Motor neuron (in vitro differentiated cells): ENCODE measurements around the gene REXO4. TPM values are rescaled to one million over a fixed set of nuclear protein-coding genes. Genes with fewer than 3 reads are reported as not detected.
"Not testable (repeated sequence)": the region's sequence is repeated elsewhere in the genome, so short reads cannot be mapped to it uniquely, and the experiment has no call there.

Source experiments
- ATAC-seq, 8 experiments: fragments of 200-7000 bp; cut with Tn5 transposase; replicated peaks in 6 of 8; 2 replicates each; pipeline ENCODE4 v1.8.0; 2021; ENCODE audit warnings: mild to moderate bottlenecking in 8 of 8, moderate library complexity in 8 of 8
- H3K27ac ChIP-seq, 2 donors: fragments of 250-450 bp; sonication (Bioruptor Pico); 2 replicates each; pipeline ENCODE4 v1.9.0; 2021; ENCODE audit warnings: antibody characterized with exemption in 2 of 2, mild to moderate bottlenecking in 2 of 2, moderate library complexity in 1 of 2
- H3K4me1 ChIP-seq, 2 donors: fragments of 250-450 bp; sonication (Bioruptor Pico); replicated peaks in 1 of 2; 2 replicates each; pipeline ENCODE4 v1.6.1; 2021; ENCODE audit warnings: antibody characterized with exemption in 2 of 2, mild to moderate bottlenecking in 2 of 2, moderate library complexity in 1 of 2
- H3K4me3 ChIP-seq, 5 donors: fragments of 250-450 bp; sonication (Bioruptor Pico); 2 replicates each; pipeline ENCODE4 v1.9.0; 2021; ENCODE audit warnings: antibody characterized with exemption in 5 of 5, mild to moderate bottlenecking in 5 of 5, moderate library complexity in 4 of 5
- WGBS, 10 experiments: fragments of 450-650 bp; shearing (Covaris generic); methylation state at CpG; one replicate each; pipeline ENCODE4 v1.0.0; 2022; 5-methylcytosine and 5-hydroxymethylcytosine counted together
- in situ Hi-C, 9 experiments: fragments of 400-800 bp; cut with MboI; loops; one replicate each; pipeline ENCODE4 v1.15.0; 2021; ENCODE audit warnings: low sequenced_read_pairs in 9 of 9, low pct_unique_long_range_greater_than_20kb in 2 of 9; ENCODE audit not compliant: unreplicated experiment in 9 of 9
- total RNA-seq, 8 experiments: library from RNA; unstranded; fragments of 300-600 nt; gene quantifications; 2 replicates each; pipeline versions ENCODE4 v1.2.3 to v1.2.4, GENCODE V29; 2022

The REXO4 gene
- total RNA-seq, 8 experiments from 2014 or later: 23.1 to 34.3 (median 24.5) TPM

DNA sequence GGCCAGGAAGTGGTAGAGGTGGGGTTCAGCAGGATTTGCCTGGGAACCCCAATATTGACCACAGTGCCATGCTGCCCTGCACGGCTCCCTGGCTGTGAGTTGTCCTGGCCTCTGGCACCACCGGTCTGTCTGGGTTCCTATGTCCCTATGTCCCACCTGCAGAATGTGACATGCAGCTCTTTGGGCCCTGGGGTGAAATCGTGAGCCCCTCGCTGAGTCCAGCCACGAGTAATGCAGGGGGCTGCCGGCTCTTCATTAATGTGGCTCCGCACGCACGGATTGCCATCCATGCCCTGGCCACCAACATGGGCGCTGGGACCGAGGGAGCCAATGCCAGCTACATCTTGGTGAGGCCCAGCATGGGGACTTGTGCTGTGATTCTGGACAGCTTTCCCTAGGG lies 39.9 kb upstream of the REXO4 start:
- Histone ChIP-seq H3K4me1 (peaks cover 17 to 22% of the 10 kb centered on the region in 2 donors), H3K27ac (no peak overlapping the region), H3K4me3 (no peak overlapping the region)
- 60 to 100% (median 96%) methylated on average over 1 to 5 of the region's 11 CpGs; no CpG with 5 or more reads in 7 of the 10 experiments for WGBS, 10 experiments
- no peak for ATAC-seq
- in situ Hi-C loops: no loop called here

DNA sequence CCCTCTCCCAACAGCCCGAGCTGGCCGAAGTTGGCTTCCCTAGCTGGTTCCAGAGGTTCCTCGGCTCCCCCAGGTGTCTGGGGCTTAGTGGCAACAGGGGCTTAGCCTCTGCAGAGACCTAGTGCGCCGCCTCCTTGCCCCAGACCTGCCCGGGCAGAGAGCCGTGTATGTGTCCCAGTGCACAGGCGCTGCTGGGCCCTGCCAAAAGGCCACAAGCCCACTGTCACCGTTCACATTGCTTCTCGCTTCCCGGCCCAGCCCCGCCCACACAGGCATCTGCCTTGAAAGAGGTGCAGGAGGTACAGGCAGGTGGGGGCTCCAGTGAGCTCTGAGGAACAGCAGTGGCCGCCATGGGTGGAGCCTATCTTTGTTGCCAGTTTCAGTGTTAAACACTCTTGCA lies 39.4 kb upstream of the REXO4 start:
- in situ Hi-C loops: no loop called here
- H3K27ac ChIP-seq: no peak overlapping the region
- H3K4me1 ChIP-seq: peaks cover 17 to 22% of the 10 kb centered on the region in 2 donors
- no peak overlapping the region for H3K4me3 ChIP-seq
- WGBS, 10 experiments: no CpG with 5 or more reads among the region's 13 CpGs
- no peak for ATAC-seq

DNA sequence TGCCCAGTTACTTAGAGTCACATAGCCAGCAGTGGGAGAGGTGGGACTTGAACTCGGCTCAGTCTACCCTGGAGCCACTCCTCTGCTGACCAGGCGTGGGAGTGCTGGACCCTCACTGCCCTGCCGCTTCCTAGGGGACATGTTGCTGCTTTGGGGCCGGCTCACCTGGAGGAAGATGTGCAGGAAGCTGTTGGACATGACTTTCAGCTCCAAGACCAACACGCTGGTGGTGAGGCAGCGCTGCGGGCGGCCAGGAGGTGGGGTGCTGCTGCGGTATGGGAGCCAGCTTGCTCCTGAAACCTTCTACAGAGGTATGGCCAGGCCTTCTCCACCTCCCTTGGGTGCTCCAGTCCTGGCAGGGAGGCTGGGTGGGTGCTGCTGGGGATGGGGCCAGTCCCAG lies 38.6 kb upstream of the REXO4 start:
- Histone ChIP-seq H3K4me3 (no peak overlapping the region), H3K4me1 (peaks cover 12 to 17% of the 10 kb centered on the region in 2 donors), H3K27ac (no peak overlapping the region)
- no peak for ATAC-seq
- in situ Hi-C loops: no loop called here
- WGBS, 10 experiments: 67 to 100% (median 92%) methylated on average over 1 to 4 of the region's 9 CpGs; no CpG with 5 or more reads in 7 of the 10 experiments

DNA sequence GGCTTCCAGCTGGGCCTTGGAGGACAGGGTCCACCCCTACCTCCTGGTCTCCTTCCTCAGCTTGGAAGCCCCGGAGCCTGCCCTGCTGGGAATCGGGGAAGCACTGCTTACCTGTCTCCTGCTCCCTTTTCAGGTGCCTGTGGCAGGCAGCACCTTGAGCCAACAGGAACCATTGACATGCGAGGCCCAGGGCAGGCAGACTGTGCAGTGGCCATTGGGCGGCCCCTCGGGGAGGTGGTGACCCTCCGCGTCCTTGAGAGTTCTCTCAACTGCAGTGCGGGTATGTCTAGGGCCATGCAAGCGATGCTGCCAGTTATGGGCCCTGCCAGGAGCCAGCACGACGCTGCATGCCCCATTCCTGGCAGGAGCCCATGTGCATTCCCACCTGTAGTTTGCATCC lies 38.1 kb upstream of the REXO4 start:
- ATAC-seq: no peak
- H3K4me1 ChIP-seq: peaks cover 7 to 12% of the 10 kb centered on the region in 2 donors
- H3K27ac ChIP-seq: no peak overlapping the region
- in situ Hi-C loops: no loop called here
- WGBS, 10 experiments: 55 to 88% methylated on average over 6 to 8 of the region's 11 CpGs; no CpG with 5 or more reads in 8 of the 10 experiments
- no peak overlapping the region for H3K4me3 ChIP-seq

DNA sequence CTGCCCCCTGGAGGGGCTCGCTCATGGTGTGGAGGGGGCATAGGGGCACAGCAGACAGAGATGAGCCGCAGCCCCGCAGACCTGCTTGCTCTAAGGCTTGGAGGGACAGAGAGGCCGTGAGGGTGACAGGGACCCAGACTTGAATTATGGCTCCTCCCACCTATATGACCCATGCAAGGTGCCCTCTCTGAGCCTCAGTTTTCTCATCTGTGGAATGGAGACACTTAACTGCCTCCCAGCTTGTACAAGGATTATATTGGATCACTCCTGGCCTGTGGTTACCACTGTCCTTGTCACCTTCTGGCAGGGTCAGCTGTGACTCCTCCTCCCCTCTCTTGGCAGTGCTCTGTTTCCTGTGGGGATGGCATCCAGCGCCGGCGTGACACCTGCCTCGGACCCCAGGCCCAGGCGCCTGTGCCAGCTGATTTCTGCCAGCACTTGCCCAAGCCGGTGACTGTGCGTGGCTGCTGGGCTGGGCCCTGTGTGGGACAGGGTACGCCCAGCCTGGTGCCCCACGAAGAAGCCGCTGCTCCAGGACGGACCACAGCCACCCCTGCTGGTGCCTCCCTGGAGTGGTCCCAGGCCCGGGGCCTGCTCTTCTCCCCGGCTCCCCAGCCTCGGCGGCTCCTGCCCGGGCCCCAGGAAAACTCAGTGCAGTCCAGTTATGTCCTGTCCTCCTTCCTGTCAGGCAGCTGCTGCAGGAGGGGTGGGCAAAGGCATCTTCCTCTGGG lies 37.3 kb upstream of the REXO4 start:
- no peak overlapping the region for H3K27ac ChIP-seq
- in situ Hi-C loops: no loop called here
- 84 to 100% (median 93%) methylated on average over 1 to 6 of the region's 20 CpGs; no CpG with 5 or more reads in 6 of the 10 experiments for WGBS, 10 experiments
- ATAC-seq: no peak
- H3K4me3 ChIP-seq: no peak overlapping the region
- peaks cover 5 to 7% of the 10 kb centered on the region in 2 donors for H3K4me1 ChIP-seq

DNA sequence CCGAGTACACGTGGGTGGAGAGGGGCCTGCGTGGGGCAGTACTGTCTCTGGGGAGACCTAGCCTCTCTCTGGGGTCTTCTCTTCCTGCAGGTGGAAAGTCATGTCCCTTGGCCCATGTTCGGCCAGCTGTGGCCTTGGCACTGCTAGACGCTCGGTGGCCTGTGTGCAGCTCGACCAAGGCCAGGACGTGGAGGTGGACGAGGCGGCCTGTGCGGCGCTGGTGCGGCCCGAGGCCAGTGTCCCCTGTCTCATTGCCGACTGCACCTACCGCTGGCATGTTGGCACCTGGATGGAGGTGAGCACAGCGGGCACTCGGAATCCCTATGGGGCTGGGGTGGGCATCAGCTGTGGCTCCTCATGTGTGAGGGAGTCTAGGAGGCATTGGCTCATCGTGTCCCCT lies 36.5 kb upstream of the REXO4 start:
- ATAC-seq: no peak
- Histone ChIP-seq H3K27ac (no peak overlapping the region), H3K4me1 (peaks cover 5 to 7% of the 10 kb centered on the region in 2 donors), H3K4me3 (no peak overlapping the region)
- in situ Hi-C loops: no loop called here
- 64 to 100% (median 86%) methylated on average over 2 to 10 of the region's 19 CpGs; no CpG with 5 or more reads in 6 of the 10 experiments for WGBS, 10 experiments

DNA sequence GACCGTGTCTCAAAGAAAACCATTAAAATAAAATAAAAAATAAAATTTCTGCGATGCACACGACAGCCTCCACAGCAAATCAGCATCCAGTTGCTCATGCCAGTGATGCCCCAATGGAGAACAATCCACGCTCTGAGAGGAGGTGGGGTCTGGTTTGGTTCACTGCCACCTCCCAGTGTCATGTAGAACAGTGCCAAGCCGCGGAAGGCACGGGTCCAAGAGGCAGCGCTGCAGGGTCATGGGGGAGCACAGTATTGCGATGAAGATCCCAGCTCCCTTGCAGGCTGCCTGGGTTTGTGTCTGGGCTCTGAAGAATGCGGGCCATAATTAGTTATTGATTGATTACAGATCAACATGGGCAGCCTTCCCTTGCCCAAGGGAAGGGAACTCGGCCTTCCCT lies 35.8 kb upstream of the REXO4 start:
- H3K27ac ChIP-seq: no peak overlapping the region
- in situ Hi-C loops: no loop called here

DNA sequence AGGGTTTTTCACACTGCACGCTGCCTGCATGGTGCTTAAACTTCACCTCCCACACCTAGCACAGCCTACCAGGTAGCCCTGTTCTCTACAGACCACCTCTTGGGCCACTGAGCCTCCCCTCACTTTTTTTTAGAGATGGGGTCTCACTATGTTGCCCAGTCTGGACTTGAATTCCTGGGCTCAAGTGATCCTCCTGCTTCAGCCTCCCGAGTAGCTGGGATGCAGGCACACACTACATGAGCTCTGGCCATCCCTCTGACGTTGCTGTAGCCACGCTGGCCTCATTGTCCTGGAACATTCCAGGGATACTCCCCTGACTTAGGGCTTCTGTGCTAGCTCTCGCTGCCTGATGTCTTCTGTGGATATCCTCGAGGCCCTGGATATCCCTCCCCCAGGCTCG lies 34.8 kb upstream of the REXO4 start:
- Histone ChIP-seq H3K4me3 (no peak overlapping the region), H3K27ac (no peak overlapping the region), H3K4me1 (no peaks in the 10 kb centered on the region)
- in situ Hi-C loops: no loop called here
- WGBS, 10 experiments: 20 to 100% (median 87%) methylated on average over 1 to 4 of the region's 7 CpGs; no CpG with 5 or more reads in 5 of the 10 experiments
- no peak for ATAC-seq

More for the DNA sequence above, 35.8 kb upstream of the REXO4 start:
- no peak overlapping the region for H3K4me3 ChIP-seq
- H3K4me1 ChIP-seq: peaks cover 1 to 2% of the 10 kb centered on the region in 2 donors
- WGBS, 10 experiments: 40 to 100% (median 86%) methylated on average over 1 to 10 of the region's 11 CpGs; no CpG with 5 or more reads in 3 of the 10 experiments
- no peak for ATAC-seq

DNA sequence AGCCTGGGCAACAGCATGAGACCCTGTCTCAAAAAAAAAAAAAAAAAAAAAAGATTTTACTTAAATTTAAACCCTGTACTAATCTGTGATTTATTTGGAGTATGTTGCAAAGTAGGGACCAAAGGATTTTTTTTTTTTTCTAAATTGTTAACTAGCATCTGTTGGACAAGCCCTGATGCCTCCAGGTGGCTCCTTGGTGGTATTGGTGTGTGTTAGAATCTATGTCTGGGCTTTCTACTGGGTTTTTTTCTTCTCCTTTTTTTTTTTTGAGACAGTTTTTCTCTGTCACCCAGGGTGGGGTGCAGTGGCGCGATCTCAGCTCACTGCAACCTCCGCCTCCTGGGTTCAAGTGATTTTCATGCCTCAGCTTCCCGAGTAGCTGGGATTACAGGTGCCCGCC lies 34.1 kb upstream of the REXO4 start:
- in situ Hi-C loops, H3K4me3 ChIP-seq, ATAC-seq, H3K4me1 ChIP-seq, H3K27ac ChIP-seq: not testable (repeated sequence)
- WGBS, 10 experiments: 77 to 100% (median 85%) methylated on average over 3 to 4 of the region's 5 CpGs; no CpG with 5 or more reads in 6 of the 10 experiments

DNA sequence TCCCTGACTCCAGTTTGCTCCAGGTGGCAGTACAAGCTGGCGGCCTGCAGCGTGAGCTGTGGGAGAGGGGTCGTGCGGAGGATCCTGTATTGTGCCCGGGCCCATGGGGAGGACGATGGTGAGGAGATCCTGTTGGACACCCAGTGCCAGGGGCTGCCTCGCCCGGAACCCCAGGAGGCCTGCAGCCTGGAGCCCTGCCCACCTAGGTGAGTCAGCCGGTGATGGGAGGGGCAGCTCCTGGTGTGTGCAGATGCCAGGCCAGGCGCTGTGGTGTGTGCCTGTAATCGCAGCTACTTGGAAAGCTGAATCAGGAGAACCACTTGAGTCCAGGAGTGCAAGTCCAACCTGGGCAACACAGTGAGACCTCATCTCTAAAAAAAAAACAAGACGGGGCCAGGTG lies 31.9 kb upstream of the REXO4 start:
- Histone ChIP-seq H3K27ac (no peak overlapping the region), H3K4me3 (no peak overlapping the region), H3K4me1 (no peaks in the 10 kb centered on the region)
- no peak for ATAC-seq
- in situ Hi-C loops: no loop called here
- WGBS, 10 experiments: 92 to 100% (median 100%) methylated on average over 1 to 2 of the region's 12 CpGs; no CpG with 5 or more reads in 3 of the 10 experiments

DNA sequence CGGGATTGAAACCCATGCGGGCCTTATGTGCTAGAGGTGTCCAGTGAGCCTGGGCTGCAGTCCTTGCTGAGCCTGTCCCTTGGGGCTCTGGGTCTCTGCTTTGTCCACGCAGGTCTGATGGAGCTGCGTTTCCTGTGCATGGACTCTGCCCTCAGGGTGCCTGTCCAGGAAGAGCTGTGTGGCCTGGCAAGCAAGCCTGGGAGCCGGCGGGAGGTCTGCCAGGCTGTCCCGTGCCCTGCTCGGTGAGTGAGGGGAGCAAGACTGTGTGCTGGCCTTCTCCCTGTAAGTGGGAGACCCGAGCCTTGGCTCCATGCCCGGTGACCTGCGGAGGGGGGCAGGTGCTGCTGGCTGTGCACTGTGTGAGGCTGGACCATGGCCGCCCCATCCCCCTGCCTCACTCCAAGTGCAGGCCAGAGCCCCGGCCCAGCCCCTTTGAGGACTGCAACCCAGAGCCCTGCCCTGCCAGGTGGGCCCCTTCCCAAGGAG lies 30.7 kb upstream of the REXO4 start:
- 40 to 100% (median 96%) methylated on average over 1 to 2 of the region's 13 CpGs; no CpG with 5 or more reads in 6 of the 10 experiments for WGBS, 10 experiments
- Histone ChIP-seq H3K4me1 (no peaks in the 10 kb centered on the region), H3K4me3 (no peak overlapping the region), H3K27ac (no peak overlapping the region)
- peak in 4 of 8 experiments; percentile 18 to 37 (median 28) for ATAC-seq
- in situ Hi-C loops: no loop called here

DNA sequence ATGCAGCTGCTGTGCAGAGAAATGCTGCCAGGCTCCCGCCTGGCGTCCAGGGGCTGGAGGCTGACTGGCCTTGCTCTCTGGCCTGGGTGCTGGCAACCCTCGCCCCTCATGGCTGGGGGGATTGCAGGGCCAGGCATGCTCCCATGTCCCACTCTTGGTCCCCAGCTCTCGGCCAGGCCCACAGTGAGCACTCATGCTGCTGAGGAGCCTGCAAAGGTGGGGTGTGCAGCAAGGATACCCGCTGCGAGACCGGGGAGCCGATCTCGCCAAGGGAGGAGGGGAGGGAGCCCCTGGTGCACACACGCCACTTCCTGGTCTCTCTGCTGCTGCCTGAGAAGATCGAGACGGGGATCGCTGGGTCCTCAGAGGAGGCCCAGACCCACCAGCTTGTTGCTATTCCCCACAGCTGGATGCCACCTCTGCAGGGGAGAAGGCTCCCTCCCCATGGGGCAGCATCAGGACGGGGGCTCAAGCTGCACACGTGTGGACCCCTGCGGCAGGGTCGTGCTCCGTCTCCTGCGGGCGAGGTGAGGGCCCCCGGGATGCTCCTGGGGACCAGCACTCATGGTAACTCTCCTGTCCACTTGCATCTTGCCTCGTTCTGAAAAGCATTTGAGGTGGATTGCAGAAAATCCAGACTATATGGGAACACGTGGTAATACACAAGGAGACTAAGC lies 27.6 kb upstream of the REXO4 start:
- WGBS, 10 experiments: 0 to 87% (median 50%) methylated on average over 1 to 6 of the region's 23 CpGs; no CpG with 5 or more reads in 3 of the 10 experiments
- H3K4me1 ChIP-seq: no peaks in the 10 kb centered on the region
- H3K4me3 ChIP-seq: no peak overlapping the region
- ATAC-seq: no peak
- in situ Hi-C loops: no loop called here
- no peak overlapping the region for H3K27ac ChIP-seq

DNA sequence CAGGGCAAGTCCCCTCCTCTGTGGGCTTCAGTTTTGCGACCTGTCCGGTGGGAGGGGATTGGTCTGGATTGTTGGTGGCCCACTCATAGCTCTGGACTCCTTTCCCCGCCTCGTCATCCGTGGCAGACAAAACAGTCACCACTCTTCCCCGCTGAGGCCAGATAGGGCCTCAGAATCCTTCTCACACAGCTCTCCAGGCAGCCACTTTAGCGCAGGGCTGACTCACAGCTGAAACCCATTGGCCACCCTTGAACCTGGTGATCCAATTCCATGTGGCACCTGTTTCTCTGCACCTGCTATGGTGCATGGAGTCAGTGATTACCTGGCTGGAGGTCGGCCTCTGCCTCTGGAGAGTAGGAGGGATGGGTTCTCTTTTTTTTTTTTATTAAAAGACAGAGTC lies 26.2 kb upstream of the REXO4 start:
- no peak overlapping the region for H3K4me3 ChIP-seq
- H3K4me1 ChIP-seq: no peaks in the 10 kb centered on the region
- ATAC-seq: no peak
- in situ Hi-C loops: no loop called here
- H3K27ac ChIP-seq: no peak overlapping the region
- 25 to 56% methylated on average over 4 to 5 of the region's 8 CpGs; no CpG with 5 or more reads in 8 of the 10 experiments for WGBS, 10 experiments
